B cell (primary cell): Measurements from ENCODE around the gene SPTLC2. TPM values are rescaled to one million over a fixed set of nuclear protein-coding genes. Genes with fewer than 3 reads are reported as not detected.

Experiments used
- ATAC-seq: fragments of 200-7000 bp; cut with Tn5 transposase; one replicate; pipeline ENCODE4 v1.10.0; 2021; ENCODE audit warnings: low read depth, mild to moderate bottlenecking, moderate number of reproducible peaks, moderate library complexity
- CTCF ChIA-PET: fragments of 350-600 bp; sonication (Branson Sonifier 250); formaldehyde crosslinking; loops from one replicate; lab custom pipeline; 2021; ENCODE audit warnings: antibody characterized with exemption, inconsistent platforms; lab: Charles Lee
- POLR2A ChIA-PET: fragments of 350-600 bp; sonication (Branson Sonifier 250); formaldehyde crosslinking; loops from one replicate; lab custom pipeline; 2021; ENCODE audit warnings: antibody characterized with exemption; lab: Charles Lee
- DNase-seq: peaks from one replicate; pipeline ENCODE4 v3.0.0; 2013
- H2AFZ ChIP-seq: 2 replicates; pipeline ENCODE4 v1.6.1; 2012; ENCODE audit warnings: mild to moderate bottlenecking, low read depth, low read length; ENCODE audit not compliant: insufficient read depth, poor library complexity, severe bottlenecking
- H3K27ac ChIP-seq, 2 donors: 1 replicate in 1 of 2; 2 replicates in 1 of 2; pipeline ENCODE4 v1.5.1; 2012 to 2013; ENCODE audit warnings: low read length in 2 of 2, mild to moderate bottlenecking in 2 of 2, moderate library complexity in 1 of 2
- H3K27me3 ChIP-seq, 4 experiments: fragments of 200-600 bp in 1 of 4; sonication (generic) in 1 of 4; replicated peaks in 1 of 4; 1 replicate in 2 of 4; 2 replicates in 2 of 4; pipeline versions ENCODE4 v1.6.1 to v1.7.0; 2013 to 2016; ENCODE audit warnings: low read length in 3 of 4, mild to moderate bottlenecking in 2 of 4, mixed read lengths in 1 of 4, moderate library complexity in 1 of 4; ENCODE audit not compliant: insufficient read depth in 4 of 4, control insufficient read depth in 3 of 4; ENCODE audit errors: control extremely low read depth in 1 of 4
- H3K36me3 ChIP-seq, 2 experiments: replicated peaks in 1 of 2; 1 replicate in 1 of 2; 2 replicates in 1 of 2; pipeline versions ENCODE4 v1.6.1 to v1.7.1; 2013; ENCODE audit warnings: low read length in 1 of 2; ENCODE audit not compliant: insufficient read depth in 2 of 2, control insufficient read depth in 1 of 2; ENCODE audit errors: control extremely low read depth in 1 of 2, extremely low read depth in 1 of 2
- H3K4me1 ChIP-seq, 2 donors: fragments of 200-600 bp in 1 of 2; sonication (generic) in 1 of 2; 1 replicate in 1 of 2; 2 replicates in 1 of 2; pipeline versions ENCODE4 v1.5.1 to v1.6.1; 2013 to 2017; ENCODE audit warnings: low read length in 2 of 2; ENCODE audit not compliant: control insufficient read depth in 2 of 2, insufficient read depth in 2 of 2
- H3K4me2 ChIP-seq: replicated peaks from 2 replicates; pipeline ENCODE3; 2012; ENCODE audit warnings: mild to moderate bottlenecking, low read depth, low read length; ENCODE audit not compliant: poor library complexity, severe bottlenecking
- H3K4me3 ChIP-seq, 5 experiments: fragments of 200-600 bp in 1 of 5; sonication (generic) in 1 of 5; 1 replicate in 3 of 5; 2 replicates in 2 of 5; pipeline versions ENCODE4 v1.5.1 to v1.7.0; 2011 to 2016; ENCODE audit warnings: low read length in 4 of 5, mild to moderate bottlenecking in 4 of 5, low read depth in 2 of 5, control low read depth in 1 of 5, moderate library complexity in 1 of 5; ENCODE audit not compliant: insufficient read depth in 1 of 5; ENCODE audit errors: control extremely low read depth in 1 of 5, extremely low read depth in 1 of 5
- H3K79me2 ChIP-seq: fragments of 200-600 bp; sonication (generic); one replicate; pipeline ENCODE4 v1.6.0; 2016; ENCODE audit warnings: low read length; ENCODE audit not compliant: control insufficient read depth, insufficient read depth
- H3K9ac ChIP-seq: fragments of 200-600 bp; sonication (generic); 2 replicates; pipeline ENCODE4 v1.6.1; 2017; ENCODE audit warnings: mild to moderate bottlenecking, low read length, moderate library complexity
- H3K9me3 ChIP-seq, 3 donors: one replicate each; pipeline versions ENCODE4 v1.6.1 to v1.7.1; 2013; ENCODE audit warnings: low read length in 2 of 3; ENCODE audit not compliant: control insufficient read depth in 2 of 3, insufficient read depth in 1 of 3; ENCODE audit errors: control extremely low read depth in 1 of 3
- H4K20me1 ChIP-seq: 2 replicates; pipeline ENCODE4 v1.6.0; 2012; ENCODE audit warnings: mild to moderate bottlenecking, low read length; ENCODE audit not compliant: insufficient read depth, control insufficient read depth, poor library complexity, severe bottlenecking
- H3K27ac Mint-ChIP-seq: one replicate; pipeline ENCODE4 v1.8.0; 2021; ENCODE audit warnings: mixed read lengths
- H3K27me3 Mint-ChIP-seq: one replicate; pipeline ENCODE4 v1.8.0; 2021; ENCODE audit warnings: mixed read lengths
- H3K4me1 Mint-ChIP-seq: one replicate; pipeline ENCODE4 v1.8.0; 2021; ENCODE audit warnings: mixed read lengths
- H3K4me3 Mint-ChIP-seq: one replicate; pipeline ENCODE4 v1.8.0; 2021; ENCODE audit warnings: mixed read lengths
- H3K9me3 Mint-ChIP-seq: one replicate; pipeline ENCODE4 v1.8.0; 2022; ENCODE audit warnings: mixed read lengths; ENCODE audit not compliant: insufficient read depth
- EZH2 ChIP-seq: IDR thresholded peaks from 2 replicates; pipeline ENCODE4 v1.6.1; 2012; ENCODE audit warnings: borderline replicate concordance, low read depth, mild to moderate bottlenecking, moderate library complexity, low read length; ENCODE audit not compliant: insufficient read depth, poor library complexity, severe bottlenecking
- WGBS: methylation state at CpG from one replicate; pipeline ENCODE4 v1.1.5; 2013; ENCODE audit warnings: missing lambda C conversion rate; ENCODE audit not compliant: insufficient coverage; 5-methylcytosine and 5-hydroxymethylcytosine counted together
- intact Hi-C: fragments of 100-400 bp; cut with micrococcal nuclease; formaldehyde crosslinking; loops from one replicate; pipeline ENCODE4 v1.10.0; 2022
- polyA plus RNA-seq: library from polyadenylated mRNA; depleted of rRNA; stranded (reverse); fragments of >200 nt; gene quantifications from 2 replicates; pipeline ENCODE4 v1.2.3, GENCODE V29; 2012
- total RNA-seq, 2 donors: library from RNA; stranded (reverse); fragments of 120-200 nt in 1 of 2; gene quantifications; 1 replicate in 1 of 2; 2 replicates in 1 of 2; pipeline versions ENCODE4 v1.2.3 to v1.2.4, GENCODE V29; 2013 to 2022
- TF ChIP-seq, protein P1 (sequence below): fragments of 200-600 bp; IDR thresholded peaks from one replicate; pipeline ENCODE4 v1.8.0; 2022; ENCODE audit warnings: antibody characterized with exemption, mild to moderate bottlenecking

The SPTLC2 gene
- total and polyA plus RNA-seq, 2 donors (not counting 1 experiment from before 2014, with no cell fraction given): 9.4 to 41.4 TPM

DNA sequence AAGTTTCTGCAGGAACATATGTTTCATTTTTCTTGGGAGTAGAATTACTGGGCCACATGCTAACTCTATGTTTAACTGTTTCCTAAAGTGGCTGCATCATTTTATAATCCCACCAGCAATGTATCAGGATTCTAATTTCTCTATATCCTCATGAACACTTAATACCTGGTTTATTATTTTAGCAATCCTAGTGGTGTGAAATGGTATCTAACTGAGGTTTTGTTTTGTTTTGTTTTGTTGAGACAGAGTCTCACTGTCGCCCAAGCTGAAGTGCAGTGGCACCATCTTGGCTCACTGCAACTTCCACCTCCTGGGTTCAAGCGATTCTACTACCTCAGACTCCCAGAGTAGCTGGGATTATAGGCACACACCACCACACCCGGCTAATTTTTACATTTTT is 6.5 kb downstream of the SPTLC2 start:
- H3K9me3 Mint-ChIP-seq: no peaks in the 10 kb centered on the region
- no peak overlapping the region for H3K27ac Mint-ChIP-seq
- WGBS: 100% methylated on average over 2 of the region's 3 CpGs

DNA sequence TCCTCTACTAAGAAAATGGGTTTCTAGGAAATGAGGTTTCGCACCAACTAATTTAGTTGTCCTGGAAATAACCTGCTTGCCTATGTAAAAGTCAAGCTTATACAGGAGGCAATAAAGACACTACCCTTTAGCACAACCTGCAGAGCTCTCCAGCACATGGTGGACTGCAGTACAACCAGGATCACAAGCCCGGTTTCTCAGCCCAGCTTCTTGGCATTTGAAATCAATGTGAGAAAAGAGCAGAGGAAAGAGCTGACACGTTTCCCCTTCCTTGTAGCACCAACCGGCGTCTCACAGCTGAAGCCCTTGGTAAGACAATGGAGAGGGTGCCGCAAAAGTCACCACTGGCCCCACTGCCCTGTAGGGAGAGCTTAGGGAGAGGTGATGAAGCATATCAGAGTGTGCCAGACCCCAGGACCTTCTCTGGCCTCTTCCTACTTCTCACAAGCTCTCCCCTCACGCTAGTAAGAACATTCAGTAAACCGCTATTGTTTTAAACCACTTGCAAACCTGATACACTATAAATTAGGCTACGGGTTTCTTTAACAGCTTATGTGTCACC is 8.6 kb downstream of the SPTLC2 start:
- CTCF ChIA-PET: interaction anchor here (1.1 to 1.6 kb wide), 4 partner anchors 8 to 35 kb away, joined by 3 to 5 read pairs (median 4); partner anchors contain the start of gene SPTLC2
- H3K79me2 ChIP-seq: peaks cover 100% of the 10 kb centered on the region
- intact Hi-C loops: no loop called here
- peak overlapping the region; percentile 63 for H3K4me2 ChIP-seq
- H2AFZ ChIP-seq: peak overlapping the region; percentile 3
- H3K27ac ChIP-seq: peak overlapping the region in 1 of 2 donors; percentile 48
- POLR2A ChIA-PET: no interaction called here
- Mint-ChIP-seq H3K4me3 (peak overlapping the region; percentile 44), H3K4me1 (peaks cover 61% of the 10 kb centered on the region), H3K27me3 (no peaks in the 10 kb centered on the region), H3K27ac (peak overlapping the region; percentile 10), H3K9me3 (no peaks in the 10 kb centered on the region)
- peak overlapping the region; percentile 27 for H3K9ac ChIP-seq
- DNase-seq (peak; percentile 29), ATAC-seq (no peak)
- no CpG with 5 or more reads among the region's 9 CpGs for WGBS
- H4K20me1 ChIP-seq: peaks cover 25% of the 10 kb centered on the region
- H3K4me3 ChIP-seq: peak overlapping the region in 2 of 5 experiments; percentile 10 to 15
- no peaks in the 10 kb centered on the region for H3K27me3 ChIP-seq
- H3K9me3 ChIP-seq: no peaks in the 10 kb centered on the region
- TF ChIP-seq, protein P1, sequence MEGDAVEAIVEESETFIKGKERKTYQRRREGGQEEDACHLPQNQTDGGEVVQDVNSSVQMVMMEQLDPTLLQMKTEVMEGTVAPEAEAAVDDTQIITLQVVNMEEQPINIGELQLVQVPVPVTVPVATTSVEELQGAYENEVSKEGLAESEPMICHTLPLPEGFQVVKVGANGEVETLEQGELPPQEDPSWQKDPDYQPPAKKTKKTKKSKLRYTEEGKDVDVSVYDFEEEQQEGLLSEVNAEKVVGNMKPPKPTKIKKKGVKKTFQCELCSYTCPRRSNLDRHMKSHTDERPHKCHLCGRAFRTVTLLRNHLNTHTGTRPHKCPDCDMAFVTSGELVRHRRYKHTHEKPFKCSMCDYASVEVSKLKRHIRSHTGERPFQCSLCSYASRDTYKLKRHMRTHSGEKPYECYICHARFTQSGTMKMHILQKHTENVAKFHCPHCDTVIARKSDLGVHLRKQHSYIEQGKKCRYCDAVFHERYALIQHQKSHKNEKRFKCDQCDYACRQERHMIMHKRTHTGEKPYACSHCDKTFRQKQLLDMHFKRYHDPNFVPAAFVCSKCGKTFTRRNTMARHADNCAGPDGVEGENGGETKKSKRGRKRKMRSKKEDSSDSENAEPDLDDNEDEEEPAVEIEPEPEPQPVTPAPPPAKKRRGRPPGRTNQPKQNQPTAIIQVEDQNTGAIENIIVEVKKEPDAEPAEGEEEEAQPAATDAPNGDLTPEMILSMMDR: no peak
- no peak for TF ChIP-seq EZH2
- peaks cover 0 to 9% of the 10 kb centered on the region in 2 experiments for H3K36me3 ChIP-seq
- peaks cover 53 to 55% of the 10 kb centered on the region in 2 donors for H3K4me1 ChIP-seq

More for the DNA sequence above, 6.5 kb downstream of the SPTLC2 start:
- H3K9me3 ChIP-seq: no peaks in the 10 kb centered on the region
- no peak overlapping the region for H3K4me3 Mint-ChIP-seq
- DNase-seq (no peak), ATAC-seq (no peak)
- no peak overlapping the region for H2AFZ ChIP-seq
- peaks cover 34% of the 10 kb centered on the region for H4K20me1 ChIP-seq
- H3K27ac ChIP-seq: no peak overlapping the region
- H3K36me3 ChIP-seq: peaks cover 0 to 4% of the 10 kb centered on the region in 2 experiments
- intact Hi-C loops: loop anchor here (10.0 kb wide), 2 partner anchors 45 to 795 kb away; partner anchors contain the start of gene ANGEL1
- ChIA-PET CTCF (no interaction called here), POLR2A (no interaction called here)
- H3K4me1 Mint-ChIP-seq: peaks cover 64% of the 10 kb centered on the region
- H3K4me1 ChIP-seq: peaks cover 53 to 61% of the 10 kb centered on the region in 2 donors
- no peak overlapping the region for H3K4me3 ChIP-seq
- peaks cover 100% of the 10 kb centered on the region for H3K79me2 ChIP-seq
- TF ChIP-seq, protein P1: no peak
- TF ChIP-seq EZH2: no peak
- H3K27me3 ChIP-seq: no peaks in the 10 kb centered on the region
- no peaks in the 10 kb centered on the region for H3K27me3 Mint-ChIP-seq
- no peak overlapping the region for H3K4me2 ChIP-seq
- H3K9ac ChIP-seq: no peak overlapping the region
